ENCODE results near the gene PTPRU. TPM values are rescaled to one million over a fixed set of nuclear protein-coding genes. Genes with fewer than 3 reads are reported as not detected.

PTPRU gene
- total RNA-seq, 1 experiment from 2014 or later, result 6.8 TPM

DNA sequence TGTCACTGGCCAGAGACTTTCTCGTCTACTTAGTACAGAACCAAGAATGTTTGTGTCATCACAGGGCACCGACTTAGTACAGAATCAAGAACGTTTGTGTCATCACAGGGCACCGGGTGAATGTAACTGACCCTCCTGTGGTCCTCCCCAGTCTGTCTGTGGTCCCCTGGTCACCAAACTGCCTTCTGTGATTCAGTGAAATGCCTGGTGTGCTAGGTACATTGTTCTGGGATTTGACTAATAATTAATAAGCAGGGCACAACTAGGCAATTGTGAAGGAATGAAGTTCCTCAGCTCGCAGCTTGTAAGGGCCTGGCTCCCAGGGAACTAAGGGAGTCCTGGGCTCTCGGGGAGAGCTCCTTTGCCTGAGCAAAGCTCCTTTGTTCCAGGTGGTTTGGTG is 12.8 kb upstream of the PTPRU start:
- no peak for TF ChIP-seq EZH2 (IDR thresholded peaks at IDR 0.05; ENCODE audit: borderline replicate concordance, low read depth, low read length, poor library complexity, severe bottlenecking)
- TF ChIP-seq, protein P1, sequence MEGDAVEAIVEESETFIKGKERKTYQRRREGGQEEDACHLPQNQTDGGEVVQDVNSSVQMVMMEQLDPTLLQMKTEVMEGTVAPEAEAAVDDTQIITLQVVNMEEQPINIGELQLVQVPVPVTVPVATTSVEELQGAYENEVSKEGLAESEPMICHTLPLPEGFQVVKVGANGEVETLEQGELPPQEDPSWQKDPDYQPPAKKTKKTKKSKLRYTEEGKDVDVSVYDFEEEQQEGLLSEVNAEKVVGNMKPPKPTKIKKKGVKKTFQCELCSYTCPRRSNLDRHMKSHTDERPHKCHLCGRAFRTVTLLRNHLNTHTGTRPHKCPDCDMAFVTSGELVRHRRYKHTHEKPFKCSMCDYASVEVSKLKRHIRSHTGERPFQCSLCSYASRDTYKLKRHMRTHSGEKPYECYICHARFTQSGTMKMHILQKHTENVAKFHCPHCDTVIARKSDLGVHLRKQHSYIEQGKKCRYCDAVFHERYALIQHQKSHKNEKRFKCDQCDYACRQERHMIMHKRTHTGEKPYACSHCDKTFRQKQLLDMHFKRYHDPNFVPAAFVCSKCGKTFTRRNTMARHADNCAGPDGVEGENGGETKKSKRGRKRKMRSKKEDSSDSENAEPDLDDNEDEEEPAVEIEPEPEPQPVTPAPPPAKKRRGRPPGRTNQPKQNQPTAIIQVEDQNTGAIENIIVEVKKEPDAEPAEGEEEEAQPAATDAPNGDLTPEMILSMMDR (conservative IDR thresholded peaks at IDR 0.05; ENCODE audit: low read depth, low read length), result no peak
- DNase-seq (ENCODE audit: low spot score), result no peak
- Histone ChIP-seq H3K27me3 (replicated peaks; ENCODE audit: insufficient read depth, low read depth, low read length, poor library complexity) (no peaks in the 10 kb centered on the region), H3K4me1 (ENCODE audit: insufficient read depth, low read length, poor library complexity, severe bottlenecking) (no peaks in the 10 kb centered on the region), H3K4me3 (ENCODE audit: low read depth, low read length, poor library complexity, severe bottlenecking) (no peak overlapping the region), H3K27ac (ENCODE audit: low read depth, low read length, poor library complexity, severe bottlenecking) (no peak overlapping the region), H3K9me3 (ENCODE audit: low read depth, low read length, poor library complexity, severe bottlenecking) (no peaks in the 10 kb centered on the region), H3K36me3 (ENCODE audit: insufficient read depth, low read length, poor library complexity, severe bottlenecking) (no peaks in the 10 kb centered on the region)
- ChIA-PET CTCF (no interaction called here), POLR2A (ENCODE audit: low non-redundant PET) (no interaction called here)
- intact Hi-C loops (cut with micrococcal nuclease; ENCODE audit: unreplicated experiment), result no loop called here
- BruUV-seq (replicated peaks), result no TSS peak

DNA sequence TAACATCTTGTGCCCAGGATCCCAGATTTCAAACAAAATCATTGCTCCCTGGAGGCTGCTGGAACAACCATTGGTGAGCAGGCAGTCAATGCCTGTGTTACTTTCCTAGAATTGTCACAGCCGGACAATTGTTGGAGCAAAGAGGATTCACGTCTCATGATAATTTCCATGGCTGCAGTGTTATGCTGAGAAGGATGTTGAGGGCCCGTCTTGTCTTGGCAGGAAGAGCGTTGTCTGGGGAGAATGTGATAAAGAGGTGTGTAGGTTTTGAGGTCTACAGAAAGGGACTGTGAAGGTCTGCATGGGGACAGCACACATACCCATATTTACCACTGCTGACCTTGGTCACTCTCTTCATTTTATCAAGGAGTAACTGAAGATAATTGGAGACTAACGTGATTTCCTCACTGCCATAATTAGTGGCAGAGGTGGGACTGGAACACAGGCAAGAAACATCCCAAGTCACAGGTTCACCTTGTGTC is 11.9 kb upstream of the PTPRU start:
- H3K36me3 ChIP-seq (ENCODE audit: insufficient read depth, low read length, poor library complexity, severe bottlenecking), result no peaks in the 10 kb centered on the region
- POLR2A ChIA-PET (ENCODE audit: low non-redundant PET), result no interaction called here
- H3K4me1 ChIP-seq (ENCODE audit: insufficient read depth, low read length, poor library complexity, severe bottlenecking), result no peaks in the 10 kb centered on the region
- TF ChIP-seq EZH2 (IDR thresholded peaks at IDR 0.05; ENCODE audit: borderline replicate concordance, low read depth, low read length, poor library complexity, severe bottlenecking), result no peak
- TF ChIP-seq, protein P1 (conservative IDR thresholded peaks at IDR 0.05; ENCODE audit: low read depth, low read length), result no peak
- no peak for DNase-seq (ENCODE audit: low spot score)
- no TSS peak for BruUV-seq (replicated peaks)
- no peaks in the 10 kb centered on the region for H3K27me3 ChIP-seq (replicated peaks; ENCODE audit: insufficient read depth, low read depth, low read length, poor library complexity)
- CTCF ChIA-PET, result no interaction called here
- H3K27ac ChIP-seq (ENCODE audit: low read depth, low read length, poor library complexity, severe bottlenecking), result no peak overlapping the region
- no peaks in the 10 kb centered on the region for H3K9me3 ChIP-seq (ENCODE audit: low read depth, low read length, poor library complexity, severe bottlenecking)
- intact Hi-C loops (cut with micrococcal nuclease; ENCODE audit: unreplicated experiment), result no loop called here
- no peak overlapping the region for H3K4me3 ChIP-seq (ENCODE audit: low read depth, low read length, poor library complexity, severe bottlenecking)

DNA sequence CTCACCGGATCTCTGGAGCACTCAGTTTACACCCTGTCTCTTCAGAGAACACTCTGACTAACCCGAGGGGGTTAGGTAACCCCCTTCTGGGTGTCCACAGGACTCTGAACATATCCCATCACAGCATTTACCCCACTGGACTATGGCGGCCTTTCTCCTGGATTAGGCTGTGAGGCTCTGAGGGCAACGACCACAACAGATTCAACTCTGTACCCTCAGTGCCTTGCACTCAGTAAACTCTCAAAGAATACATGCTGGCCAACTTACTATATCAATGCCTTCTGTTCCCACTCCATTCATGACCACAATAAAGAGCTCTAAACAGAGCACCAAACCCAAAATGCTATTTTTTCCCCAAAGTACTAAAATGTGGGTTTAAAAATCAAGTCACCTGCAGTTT is 11.0 kb upstream of the PTPRU start:
- no TSS peak for BruUV-seq (replicated peaks)
- H3K36me3 ChIP-seq (ENCODE audit: insufficient read depth, low read length, poor library complexity, severe bottlenecking), result no peaks in the 10 kb centered on the region
- no peak overlapping the region for H3K4me3 ChIP-seq (ENCODE audit: low read depth, low read length, poor library complexity, severe bottlenecking)

More for the DNA sequence above, 11.0 kb upstream of the PTPRU start:
- no peaks in the 10 kb centered on the region for H3K9me3 ChIP-seq (ENCODE audit: low read depth, low read length, poor library complexity, severe bottlenecking)
- DNase-seq (ENCODE audit: low spot score), result no peak
- peaks cover 7% of the 10 kb centered on the region for H3K4me1 ChIP-seq (ENCODE audit: insufficient read depth, low read length, poor library complexity, severe bottlenecking)
- intact Hi-C loops (cut with micrococcal nuclease; ENCODE audit: unreplicated experiment), result no loop called here
- CTCF ChIA-PET, result interaction anchor here (0.6 kb wide), 1 partner anchor 622 kb away, joined by 3 read pairs; no protein-coding TSS in a partner anchor
- no peaks in the 10 kb centered on the region for H3K27me3 ChIP-seq (replicated peaks; ENCODE audit: insufficient read depth, low read depth, low read length, poor library complexity)
- TF ChIP-seq, protein P1 (conservative IDR thresholded peaks at IDR 0.05; ENCODE audit: low read depth, low read length), result no peak
- no peak for TF ChIP-seq EZH2 (IDR thresholded peaks at IDR 0.05; ENCODE audit: borderline replicate concordance, low read depth, low read length, poor library complexity, severe bottlenecking)
- POLR2A ChIA-PET (ENCODE audit: low non-redundant PET), result no interaction called here
- H3K27ac ChIP-seq (ENCODE audit: low read depth, low read length, poor library complexity, severe bottlenecking), result no peak overlapping the region

Measured in A673 (cell line).